NCI-H446 treated with DMSO at 0.1 percent for 48 hours (cell line): Measurements from ENCODE around the gene FGD4.

Experiments used
- DNase-seq: peaks from one replicate; lab custom pipeline; 2025; lab: John Stamatoyannopoulos, UW

Gene FGD4

GRCh38 chr12:32407795-32408194, 8.4 kb downstream of the FGD4 start:
- no peak for DNase-seq

- no peak for DNase-seq
Measured at GRCh38 chr12:32413412-32413811, 14.1 kb downstream of the FGD4 start.

GRCh38 chr12:32418221-32418620, 18.9 kb downstream of the FGD4 start:
- DNase-seq = no peak

- DNase-seq = no peak
Measured at GRCh38 chr12:32418903-32419519, 19.7 kb downstream of the FGD4 start.

GRCh38 chr12:32419520-32419960, 20.2 kb downstream of the FGD4 start:
- no peak for DNase-seq

GRCh38 chr12:32420356-32420755, 21.0 kb downstream of the FGD4 start:
- DNase-seq = no peak

- DNase-seq = no peak
Measured at GRCh38 chr12:32423559-32423958, 24.2 kb downstream of the FGD4 start.

GRCh38 chr12:32431025-32431424, 31.7 kb downstream of the FGD4 start:
- no peak for DNase-seq

GRCh38 chr12:32435921-32436705, 36.8 kb downstream of the FGD4 start:
- DNase-seq = no peak

GRCh38 chr12:32437095-32437515, 37.7 kb downstream of the FGD4 start:
- DNase-seq = no peak

- DNase-seq = no peak
Measured at GRCh38 chr12:32440120-32440865, 40.9 kb downstream of the FGD4 start.

- no peak for DNase-seq
Measured at GRCh38 chr12:32443491-32443890, 44.1 kb downstream of the FGD4 start.

GRCh38 chr12:32444895-32445294, 45.5 kb downstream of the FGD4 start:
- peak; percentile 83 for DNase-seq

GRCh38 chr12:32445356-32445755, 46.0 kb downstream of the FGD4 start:
- no peak for DNase-seq

GRCh38 chr12:32446316-32447119, 47.2 kb downstream of the FGD4 start:
- no peak for DNase-seq

GRCh38 chr12:32448586-32448985, 49.2 kb downstream of the FGD4 start:
- no peak for DNase-seq

GRCh38 chr12:32450363-32450762, 51.0 kb downstream of the FGD4 start:
- no peak for DNase-seq

- no peak for DNase-seq
Measured at GRCh38 chr12:32450768-32451167, 51.4 kb downstream of the FGD4 start.

- DNase-seq = no peak
Measured at GRCh38 chr12:32451816-32452215, 52.5 kb downstream of the FGD4 start.

- no peak for DNase-seq
Measured at GRCh38 chr12:32454075-32454474, 54.7 kb downstream of the FGD4 start.

- DNase-seq = no peak
Measured at GRCh38 chr12:32454866-32455265, 55.5 kb downstream of the FGD4 start.

- peak; percentile 46 for DNase-seq
Measured at GRCh38 chr12:32455607-32456071, 56.3 kb downstream of the FGD4 start.
